Activated CD8-positive, alpha-beta memory T cell treated with anti-CD3 and anti-CD28 coated beads, Interleukin-2, amount 10 ng/mL, durations not matched to agents 7 days and 5 days (primary cell): ENCODE data around the gene TPRN. TPM values are rescaled to one million over a fixed set of nuclear protein-coding genes. Genes with fewer than 3 reads are reported as not detected.

Experiments
- ATAC-seq: fragments of 150-1000 bp; cut with Tn5 transposase; one replicate; pipeline ENCODE4 v1.10.0; 2021; ENCODE audit warnings: moderate library complexity
- CTCF ChIA-PET: fragments of 350-600 bp; sonication (Branson Sonifier 250); formaldehyde crosslinking; loops from one replicate; lab custom pipeline; 2021; ENCODE audit warnings: antibody characterized with exemption; lab: Charles Lee
- DNase-seq: peaks from one replicate; pipeline ENCODE4 v3.0.0-alpha.2; 2020
- H3K27ac Mint-ChIP-seq: one replicate; pipeline ENCODE4 v1.8.0; 2021; ENCODE audit warnings: mild to moderate bottlenecking, mixed read lengths
- H3K27me3 Mint-ChIP-seq: one replicate; pipeline ENCODE4 v1.8.0; 2021; ENCODE audit warnings: mixed read lengths
- H3K36me3 Mint-ChIP-seq: one replicate; pipeline ENCODE4 v1.8.0; 2021; ENCODE audit warnings: mild to moderate bottlenecking, mixed read lengths
- H3K4me1 Mint-ChIP-seq: one replicate; pipeline ENCODE4 v1.8.0; 2021; ENCODE audit warnings: mixed read lengths
- H3K4me3 Mint-ChIP-seq: one replicate; pipeline ENCODE4 v1.8.0; 2021; ENCODE audit warnings: mild to moderate bottlenecking, moderate library complexity, mixed read lengths
- H3K9me3 Mint-ChIP-seq: one replicate; pipeline ENCODE4 v1.8.0; 2022; ENCODE audit warnings: low read depth, mixed read lengths
- total RNA-seq, 2 experiments: library from RNA; stranded (reverse); gene quantifications; one replicate each; pipeline ENCODE4 v1.2.3, GENCODE V29; 2021

Gene TPRN
- total RNA-seq, 2 experiments from 2014 or later = 11.1 to 13.3 TPM

- H3K4me3 Mint-ChIP-seq = no peak overlapping the region
- DNase-seq = no peak
- ATAC-seq = no peak
- peaks cover 37% of the 10 kb centered on the region for H3K27me3 Mint-ChIP-seq
- CTCF ChIA-PET = interaction anchor here (0.6 to 1.3 kb wide), 3 partner anchors 40 to 78 kb away, joined by 4 read pairs; no protein-coding TSS in a partner anchor
- H3K9me3 Mint-ChIP-seq = no peaks in the 10 kb centered on the region
- no peaks in the 10 kb centered on the region for H3K36me3 Mint-ChIP-seq
- H3K27ac Mint-ChIP-seq = no peak overlapping the region
- no peaks in the 10 kb centered on the region for H3K4me1 Mint-ChIP-seq
Measured at GRCh38 chr9:137173796-137174664, 26.5 kb downstream of the TPRN start.

DNA sequence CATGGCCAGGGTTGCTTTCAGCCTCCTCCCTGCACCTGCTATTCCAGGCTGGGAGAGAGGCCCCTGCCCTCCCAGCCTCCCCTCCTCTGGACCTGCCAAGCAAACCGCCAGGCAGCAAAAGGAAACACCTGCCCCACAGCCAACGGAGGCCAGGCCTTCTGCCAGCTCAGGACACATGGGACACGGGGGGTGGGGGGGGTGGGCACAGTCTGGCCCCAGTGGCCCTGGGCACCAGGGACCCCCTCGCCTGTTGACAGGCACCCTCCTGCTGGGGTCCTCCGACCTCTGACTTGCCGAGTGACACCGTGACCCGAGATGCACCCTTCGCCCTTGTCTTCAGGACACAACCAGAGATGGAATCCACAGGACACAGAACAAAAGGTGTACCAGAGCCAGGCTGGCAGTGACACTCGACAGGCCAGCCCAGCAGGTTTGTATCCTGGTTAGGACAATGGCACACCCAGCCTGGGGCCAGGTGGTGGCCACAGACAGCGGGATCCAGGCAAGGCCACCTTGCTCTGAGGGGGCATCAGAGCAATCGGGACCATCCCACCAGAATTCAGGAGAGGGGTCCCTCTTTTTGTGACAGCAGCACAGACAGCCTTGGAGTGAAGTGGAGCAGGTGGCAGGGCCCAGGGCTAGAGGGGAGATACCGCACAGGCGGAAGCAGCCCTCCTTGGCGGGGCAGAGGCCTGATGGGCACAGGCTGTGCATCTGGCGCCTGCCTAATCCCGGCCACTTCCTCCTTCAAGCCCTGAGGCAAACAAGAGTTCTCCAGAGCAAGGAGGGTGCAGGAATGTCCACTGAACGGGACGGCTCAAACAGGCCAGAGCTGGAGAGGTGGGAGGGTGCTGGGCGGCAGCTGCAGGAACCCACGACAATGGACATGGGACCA is 27.4 kb downstream of the TPRN start:
- DNase-seq (no peak), ATAC-seq (no peak)
- H3K27ac Mint-ChIP-seq = no peak overlapping the region
- H3K4me3 Mint-ChIP-seq = no peak overlapping the region
- no peaks in the 10 kb centered on the region for H3K36me3 Mint-ChIP-seq
- no peaks in the 10 kb centered on the region for H3K9me3 Mint-ChIP-seq
- H3K4me1 Mint-ChIP-seq = no peaks in the 10 kb centered on the region
- CTCF ChIA-PET = interaction anchor here (1.2 kb wide), 1 partner anchor 44 kb away, joined by 3 read pairs; no protein-coding TSS in a partner anchor
- peaks cover 39% of the 10 kb centered on the region for H3K27me3 Mint-ChIP-seq

DNA sequence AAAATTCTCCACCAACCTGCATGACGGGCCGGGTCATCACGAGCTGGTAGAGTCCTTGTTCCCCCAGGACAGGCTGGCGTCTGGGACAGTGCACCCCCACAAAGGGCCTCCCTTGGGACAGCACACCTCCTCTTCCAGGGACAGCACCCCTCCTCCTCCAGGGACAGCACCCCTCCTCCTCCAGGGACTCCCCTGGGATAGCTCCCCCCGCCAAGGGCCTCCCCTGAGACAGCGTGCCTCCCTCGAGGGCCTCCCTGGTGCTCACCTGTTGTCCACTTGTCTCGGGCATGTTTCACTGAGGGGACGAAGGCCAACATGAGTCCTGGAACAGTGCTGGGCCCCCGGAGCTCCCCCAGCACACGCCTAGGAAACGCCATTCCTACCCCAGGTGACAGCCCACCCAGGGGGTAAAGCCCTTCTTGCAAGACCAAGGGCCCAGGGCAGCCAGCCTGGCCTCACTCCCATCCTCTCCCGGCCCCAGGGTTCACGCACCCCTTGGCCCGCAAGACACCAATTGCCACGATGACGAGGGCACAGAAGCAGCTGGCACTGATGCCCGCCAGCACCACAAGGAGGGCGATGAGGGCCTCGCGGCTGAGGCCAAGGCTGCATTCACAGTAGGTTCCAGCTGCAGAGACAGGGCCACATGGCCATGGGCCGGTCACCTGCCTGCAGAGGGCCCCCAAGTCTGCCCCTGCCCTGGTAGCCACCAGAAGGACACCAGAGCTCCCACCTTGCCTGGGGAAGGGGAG is 29.2 kb downstream of the TPRN start:
- H3K4me3 Mint-ChIP-seq = no peak overlapping the region
- CTCF ChIA-PET = interaction anchor here (0.9 to 1.7 kb wide), 2 partner anchors 38 to 66 kb away, joined by 3 to 5 read pairs; no protein-coding TSS in a partner anchor
- H3K4me1 Mint-ChIP-seq = no peaks in the 10 kb centered on the region
- ATAC-seq (no peak), DNase-seq (no peak)
- H3K36me3 Mint-ChIP-seq = no peaks in the 10 kb centered on the region
- no peak overlapping the region for H3K27ac Mint-ChIP-seq
- no peaks in the 10 kb centered on the region for H3K9me3 Mint-ChIP-seq
- H3K27me3 Mint-ChIP-seq = peaks cover 47% of the 10 kb centered on the region

DNA sequence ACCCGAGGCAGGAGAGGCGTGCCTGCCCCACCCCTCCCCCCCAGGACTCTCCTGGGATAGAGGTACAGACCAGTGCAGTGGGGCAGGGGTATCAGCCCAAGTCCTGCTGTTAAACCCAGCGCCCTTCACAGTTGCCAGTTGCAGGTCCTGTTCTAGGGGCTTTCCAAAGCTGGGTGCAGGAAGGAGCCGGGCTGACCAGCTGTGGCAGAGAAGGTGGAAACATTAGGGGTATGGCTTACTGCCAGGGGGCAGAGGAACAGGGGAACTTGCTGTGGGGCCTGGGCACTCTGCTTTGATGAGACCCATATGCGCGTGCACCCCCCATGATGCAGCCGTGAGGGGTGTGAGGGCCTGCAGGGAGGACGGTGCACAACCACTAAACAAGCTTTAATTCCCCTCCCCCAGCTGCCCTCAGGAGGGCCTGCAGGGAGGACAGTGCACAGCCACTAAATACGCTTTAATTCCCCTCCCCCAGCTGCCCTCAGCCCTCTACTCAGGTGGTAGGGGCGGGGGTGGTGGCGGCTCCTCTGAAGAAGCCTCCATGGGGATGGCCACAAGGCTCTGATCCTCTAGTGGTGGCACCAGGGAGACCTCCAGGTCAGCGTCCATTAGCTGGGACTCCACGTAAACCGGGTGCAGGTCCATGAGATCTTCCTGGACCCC is 29.9 kb downstream of the TPRN start:
- CTCF ChIA-PET = interaction anchor here (1.7 kb wide), 1 partner anchor 39 kb away, joined by 5 read pairs; no protein-coding TSS in a partner anchor
- no peak for ATAC-seq
- H3K27ac Mint-ChIP-seq = no peak overlapping the region

GRCh38 chr9:137169896-137170358 is 30.6 kb downstream of the TPRN start, which contains the start of gene LRRC26:
Gene LRRC26 (minus strand): TSS chr9:137170051. CDS start chr9:137169943, 108 bp downstream.
- H3K27me3 Mint-ChIP-seq = peaks cover 50% of the 10 kb centered on the region
- H3K4me3 Mint-ChIP-seq = peak within 1 kb of the TSS; percentile 44

More for the DNA sequence above, 29.9 kb downstream of the TPRN start:
- Mint-ChIP-seq H3K9me3 (no peaks in the 10 kb centered on the region), H3K36me3 (no peaks in the 10 kb centered on the region), H3K4me3 (no peak overlapping the region), H3K4me1 (no peaks in the 10 kb centered on the region), H3K27me3 (peaks cover 47% of the 10 kb centered on the region)
- DNase-seq = no peak

GRCh38 chr9:137168904-137169856 is 31.4 kb downstream of the TPRN start:
- no peak overlapping the region for H3K27ac Mint-ChIP-seq
- CTCF ChIA-PET = no interaction called here
- H3K4me1 Mint-ChIP-seq = no peaks in the 10 kb centered on the region
- peak; percentile 37 for ATAC-seq
- H3K36me3 Mint-ChIP-seq = no peaks in the 10 kb centered on the region
- H3K9me3 Mint-ChIP-seq = no peaks in the 10 kb centered on the region
- peaks cover 49% of the 10 kb centered on the region for H3K27me3 Mint-ChIP-seq
- H3K4me3 Mint-ChIP-seq = peak overlapping the region; percentile 44
- no peak for DNase-seq

More at GRCh38 chr9:137169896-137170358, 30.6 kb downstream of the TPRN start, which contains the start of gene LRRC26:
- no peak for ATAC-seq
- no peaks in the 10 kb centered on the region for H3K36me3 Mint-ChIP-seq
- no peak within 1 kb of the TSS for H3K27ac Mint-ChIP-seq
- CTCF ChIA-PET = no interaction called here
- no peaks in the 10 kb centered on the region for H3K4me1 Mint-ChIP-seq
- DNase-seq = no peak
- no peaks in the 10 kb centered on the region for H3K9me3 Mint-ChIP-seq

DNA sequence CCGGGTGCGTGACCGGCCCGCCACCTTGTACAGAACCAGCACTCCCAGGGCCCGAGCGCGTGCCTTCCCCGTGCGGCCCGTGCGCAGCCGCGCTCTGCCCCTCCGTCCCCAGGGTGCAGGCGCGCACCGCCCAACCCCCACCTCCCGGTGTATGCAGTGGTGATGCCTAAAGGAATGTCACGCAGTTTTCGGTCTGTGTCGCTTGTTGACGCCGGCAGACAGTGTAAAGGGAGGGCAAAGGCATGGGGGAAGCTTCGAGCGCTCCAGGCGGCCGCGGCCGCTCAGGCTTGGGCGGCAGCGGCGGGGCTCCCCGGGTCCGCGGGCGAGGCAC is 32.0 kb downstream of the TPRN start:
- no peak overlapping the region for H3K4me3 Mint-ChIP-seq
- H3K9me3 Mint-ChIP-seq = no peaks in the 10 kb centered on the region
- H3K36me3 Mint-ChIP-seq = no peaks in the 10 kb centered on the region
- DNase-seq (no peak), ATAC-seq (no peak)
- H3K4me1 Mint-ChIP-seq = no peaks in the 10 kb centered on the region
- no peak overlapping the region for H3K27ac Mint-ChIP-seq
- peaks cover 44% of the 10 kb centered on the region for H3K27me3 Mint-ChIP-seq
- CTCF ChIA-PET = no interaction called here

DNA sequence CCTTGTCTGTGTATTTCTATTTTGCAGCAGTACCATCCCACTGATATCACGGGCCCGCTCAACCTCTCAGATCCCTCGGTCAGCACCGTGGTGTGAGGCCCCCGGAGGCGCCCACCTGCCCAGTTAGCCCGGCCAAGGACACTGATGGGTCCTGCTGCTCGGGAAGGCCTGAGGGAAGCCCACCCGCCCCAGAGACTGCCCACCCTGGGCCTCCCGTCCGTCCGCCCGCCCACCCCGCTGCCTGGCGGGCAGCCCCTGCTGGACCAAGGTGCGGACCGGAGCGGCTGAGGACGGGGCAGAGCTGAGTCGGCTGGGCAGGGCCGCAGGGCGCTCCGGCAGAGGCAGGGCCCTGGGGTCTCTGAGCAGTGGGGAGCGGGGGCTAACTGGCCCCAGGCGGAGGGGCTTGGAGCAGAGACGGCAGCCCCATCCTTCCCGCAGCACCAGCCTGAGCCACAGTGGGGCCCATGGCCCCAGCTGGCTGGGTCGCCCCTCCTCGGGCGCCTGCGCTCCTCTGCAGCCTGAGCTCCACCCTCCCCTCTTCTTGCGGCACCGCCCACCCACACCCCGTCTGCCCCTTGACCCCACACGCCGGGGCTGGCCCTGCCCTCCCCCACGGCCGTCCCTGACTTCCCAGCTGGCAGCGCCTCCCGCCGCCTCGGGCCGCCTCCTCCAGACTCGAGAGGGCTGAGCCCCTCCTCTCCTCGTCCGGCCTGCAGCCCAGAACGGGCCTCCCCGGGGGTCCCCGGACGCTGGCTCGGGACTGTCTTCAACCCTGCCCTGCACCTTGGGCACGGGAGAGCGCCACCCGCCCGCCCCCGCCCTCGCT is 32.6 kb downstream of the TPRN start:
- Mint-ChIP-seq H3K4me1 (no peaks in the 10 kb centered on the region), H3K36me3 (no peaks in the 10 kb centered on the region), H3K9me3 (no peaks in the 10 kb centered on the region), H3K27ac (no peak overlapping the region), H3K27me3 (peaks cover 40% of the 10 kb centered on the region), H3K4me3 (no peak overlapping the region)
- no peak for DNase-seq
- CTCF ChIA-PET = no interaction called here
- ATAC-seq = no peak

- no peak overlapping the region for H3K4me3 Mint-ChIP-seq
- peaks cover 39% of the 10 kb centered on the region for H3K27me3 Mint-ChIP-seq
- H3K9me3 Mint-ChIP-seq = no peaks in the 10 kb centered on the region
- no peak overlapping the region for H3K27ac Mint-ChIP-seq
- ATAC-seq (no peak), DNase-seq (no peak)
- no peaks in the 10 kb centered on the region for H3K36me3 Mint-ChIP-seq
- CTCF ChIA-PET = no interaction called here
- no peaks in the 10 kb centered on the region for H3K4me1 Mint-ChIP-seq
Measured at GRCh38 chr9:137167277-137167746, 33.2 kb downstream of the TPRN start.

GRCh38 chr9:137166380-137167229 is 33.9 kb downstream of the TPRN start:
- Mint-ChIP-seq H3K9me3 (no peaks in the 10 kb centered on the region), H3K4me1 (no peaks in the 10 kb centered on the region), H3K27ac (no peak overlapping the region), H3K4me3 (no peak overlapping the region), H3K27me3 (peaks cover 40% of the 10 kb centered on the region), H3K36me3 (no peaks in the 10 kb centered on the region)
- DNase-seq (no peak), ATAC-seq (no peak)
- CTCF ChIA-PET = interaction anchor here (1.6 kb wide), 1 partner anchor 10 kb away, joined by 4 read pairs; no protein-coding TSS in a partner anchor
